Hepatocyte (in vitro differentiated cells): ENCODE data around the gene KSR2. TPM values are rescaled to one million over a fixed set of nuclear protein-coding genes. Genes with fewer than 3 reads are reported as not detected.

ENCODE experiments used
- DNase-seq: peaks from one replicate; pipeline ENCODE4 v3.0.0-alpha.2; 2016; ENCODE audit warnings: low spot score
- H2AFZ ChIP-seq: fragments of 200-600 bp; sonication (generic); 2 replicates; pipeline ENCODE4 v1.6.0; 2016; ENCODE audit warnings: antibody characterized with exemption, mild to moderate bottlenecking
- H3K27ac ChIP-seq: fragments of 200-600 bp; sonication (generic); 2 replicates; pipeline ENCODE4 v1.5.1; 2016; ENCODE audit warnings: mild to moderate bottlenecking
- H3K27me3 ChIP-seq: fragments of 200-600 bp; sonication (generic); 2 replicates; pipeline ENCODE4 v1.6.1; 2016
- H3K36me3 ChIP-seq: fragments of 200-600 bp; sonication (generic); replicated peaks from 2 replicates; pipeline ENCODE4 v1.5.1; 2016; ENCODE audit warnings: low read depth; ENCODE audit not compliant: insufficient read depth
- H3K4me1 ChIP-seq: fragments of 200-600 bp; sonication (generic); 2 replicates; pipeline ENCODE4 v1.5.1; 2016; ENCODE audit warnings: mild to moderate bottlenecking, moderate library complexity; ENCODE audit not compliant: insufficient read depth
- H3K4me2 ChIP-seq: fragments of 200-600 bp; sonication (generic); 2 replicates; pipeline ENCODE4 v1.6.0; 2016
- H3K4me3 ChIP-seq: fragments of 200-600 bp; sonication (generic); 2 replicates; pipeline ENCODE4 v1.5.1; 2016; ENCODE audit warnings: mild to moderate bottlenecking
- H3K79me2 ChIP-seq: fragments of 200-600 bp; sonication (generic); 2 replicates; pipeline ENCODE4 v1.6.0; 2017; ENCODE audit warnings: mild to moderate bottlenecking
- H3K9me2 ChIP-seq: fragments of 200-600 bp; sonication (generic); replicated peaks from 2 replicates; pipeline ENCODE4 v1.6.0; 2017; ENCODE audit warnings: mild to moderate bottlenecking; ENCODE audit not compliant: insufficient read depth
- H3K9me3 ChIP-seq: fragments of 200-600 bp; sonication (generic); 2 replicates; pipeline ENCODE4 v1.5.1; 2016; ENCODE audit warnings: low read depth, mild to moderate bottlenecking
- H4K20me1 ChIP-seq: fragments of 200-600 bp; sonication (generic); 2 replicates; pipeline ENCODE4 v1.6.0; 2016; ENCODE audit warnings: mild to moderate bottlenecking; ENCODE audit not compliant: insufficient read depth, poor library complexity, severe bottlenecking
- EZH2 ChIP-seq: fragments of 200-600 bp; sonication (generic); IDR thresholded peaks from 2 replicates; pipeline ENCODE4 v1.6.1; 2016; ENCODE audit warnings: antibody characterized with exemption, mild to moderate bottlenecking, borderline replicate concordance
- EZH2phosphoT487 ChIP-seq: fragments of 200-600 bp; sonication (generic); IDR thresholded peaks from one replicate; pipeline ENCODE4 v1.6.1; 2018; ENCODE audit warnings: antibody characterized with exemption, mild to moderate bottlenecking, low read depth, moderate library complexity; ENCODE audit not compliant: unreplicated experiment, severe bottlenecking
- WGBS: methylation state at CpG from one replicate; pipeline ENCODE4 v1.1.6; 2016; ENCODE audit warnings: low lambda C conversion rate; ENCODE audit errors: missing lambda C conversion rate; 5-methylcytosine and 5-hydroxymethylcytosine counted together
- polyA plus RNA-seq: library from polyadenylated mRNA; unstranded; fragments of >200 nt; fragmentation: Nextera tagmentation; extraction: Ambion mirVana; gene quantifications from 2 replicates; pipeline ENCODE4 v1.2.1, GENCODE V29; 2016
- total RNA-seq: library from RNA; depleted of rRNA; stranded (reverse); fragments of >200 nt; gene quantifications from 2 replicates; pipeline ENCODE4 v1.2.3, GENCODE V29; 2014
- TF ChIP-seq, protein P1 (sequence below): fragments of 200-600 bp; sonication (generic); IDR thresholded peaks from 2 replicates; pipeline ENCODE4 v1.5.1; 2016; ENCODE audit warnings: antibody characterized with exemption, mild to moderate bottlenecking; ENCODE audit not compliant: poor library complexity

KSR2 gene
- total and polyA plus RNA-seq, 2 experiments from 2014 or later = 0.37 to 0.46 TPM

DNA sequence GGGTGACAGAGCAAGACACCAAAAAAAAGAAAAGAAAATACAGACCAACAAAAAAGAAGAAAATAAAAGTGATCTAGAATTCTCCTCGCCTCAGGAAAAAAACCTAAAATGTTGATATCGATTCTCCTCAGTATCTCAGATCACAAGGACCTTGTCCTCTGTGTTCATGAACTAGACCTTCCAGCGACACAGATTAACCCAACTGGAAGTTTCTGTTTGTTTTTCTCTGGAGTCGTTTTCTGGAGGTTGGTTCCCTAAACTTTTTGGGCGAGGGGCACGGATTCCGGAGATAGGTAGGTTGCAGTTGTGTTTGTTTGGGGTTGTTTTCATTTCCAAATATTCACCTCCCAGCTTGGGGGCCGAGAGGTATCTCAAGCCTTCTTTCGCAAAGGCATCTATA is 47.2 kb upstream of the KSR2 start:
- Histone ChIP-seq H3K9me3 (no peaks in the 10 kb centered on the region), H3K36me3 (no peaks in the 10 kb centered on the region), H2AFZ (peak overlapping the region; percentile 45), H3K4me2 (peak overlapping the region; percentile 68), H3K79me2 (peaks cover 17% of the 10 kb centered on the region), H3K4me1 (peaks cover 5% of the 10 kb centered on the region), H3K27ac (no peak overlapping the region), H3K9me2 (no peaks in the 10 kb centered on the region), H3K4me3 (no peak overlapping the region), H4K20me1 (no peaks in the 10 kb centered on the region), H3K27me3 (no peaks in the 10 kb centered on the region)
- DNase-seq = no peak
- TF ChIP-seq EZH2phosphoT487 (no peak), EZH2 (no peak)
- TF ChIP-seq, protein P1, sequence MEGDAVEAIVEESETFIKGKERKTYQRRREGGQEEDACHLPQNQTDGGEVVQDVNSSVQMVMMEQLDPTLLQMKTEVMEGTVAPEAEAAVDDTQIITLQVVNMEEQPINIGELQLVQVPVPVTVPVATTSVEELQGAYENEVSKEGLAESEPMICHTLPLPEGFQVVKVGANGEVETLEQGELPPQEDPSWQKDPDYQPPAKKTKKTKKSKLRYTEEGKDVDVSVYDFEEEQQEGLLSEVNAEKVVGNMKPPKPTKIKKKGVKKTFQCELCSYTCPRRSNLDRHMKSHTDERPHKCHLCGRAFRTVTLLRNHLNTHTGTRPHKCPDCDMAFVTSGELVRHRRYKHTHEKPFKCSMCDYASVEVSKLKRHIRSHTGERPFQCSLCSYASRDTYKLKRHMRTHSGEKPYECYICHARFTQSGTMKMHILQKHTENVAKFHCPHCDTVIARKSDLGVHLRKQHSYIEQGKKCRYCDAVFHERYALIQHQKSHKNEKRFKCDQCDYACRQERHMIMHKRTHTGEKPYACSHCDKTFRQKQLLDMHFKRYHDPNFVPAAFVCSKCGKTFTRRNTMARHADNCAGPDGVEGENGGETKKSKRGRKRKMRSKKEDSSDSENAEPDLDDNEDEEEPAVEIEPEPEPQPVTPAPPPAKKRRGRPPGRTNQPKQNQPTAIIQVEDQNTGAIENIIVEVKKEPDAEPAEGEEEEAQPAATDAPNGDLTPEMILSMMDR = no peak
- WGBS = 54% methylated on average over 9 of the region's 9 CpGs

DNA sequence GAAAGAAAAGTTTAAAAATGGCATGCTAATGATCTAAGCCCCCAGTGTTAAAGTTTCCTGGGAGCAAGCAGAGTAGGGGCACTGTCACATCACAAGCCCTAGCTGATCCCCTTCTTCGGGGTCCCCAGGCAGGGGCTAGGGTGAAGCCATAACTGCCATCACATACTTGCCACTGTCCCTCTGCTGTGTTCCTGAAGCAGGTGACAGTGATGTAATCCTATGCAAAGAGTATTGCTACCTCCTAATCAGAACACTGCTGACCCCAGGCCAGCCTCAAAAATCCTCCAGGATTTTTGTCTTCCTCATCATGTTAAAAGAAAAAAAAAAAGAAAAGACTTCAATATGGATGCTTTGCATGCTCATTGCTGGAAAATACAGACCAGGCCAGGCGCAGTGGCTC is 46.5 kb upstream of the KSR2 start:
- Histone ChIP-seq H2AFZ (no peak overlapping the region), H3K4me2 (no peak overlapping the region), H3K36me3 (no peaks in the 10 kb centered on the region), H3K79me2 (peaks cover 17% of the 10 kb centered on the region), H3K27ac (no peak overlapping the region), H4K20me1 (no peaks in the 10 kb centered on the region), H3K4me3 (no peak overlapping the region), H3K4me1 (peaks cover 5% of the 10 kb centered on the region), H3K9me2 (no peaks in the 10 kb centered on the region), H3K27me3 (no peaks in the 10 kb centered on the region), H3K9me3 (no peaks in the 10 kb centered on the region)
- DNase-seq = no peak
- TF ChIP-seq, protein P1 = no peak
- TF ChIP-seq EZH2 (no peak), EZH2phosphoT487 (no peak)
- 97% methylated on average over 2 of the region's 2 CpGs for WGBS

GRCh38 chr12:118013283-118013682 is 44.5 kb upstream of the KSR2 start:
- Histone ChIP-seq H3K9me2 (no peaks in the 10 kb centered on the region), H3K9me3 (no peaks in the 10 kb centered on the region), H4K20me1 (no peaks in the 10 kb centered on the region), H3K4me1 (peaks cover 5% of the 10 kb centered on the region), H3K27me3 (no peaks in the 10 kb centered on the region), H3K27ac (no peak overlapping the region), H3K79me2 (peaks cover 15% of the 10 kb centered on the region), H3K36me3 (no peaks in the 10 kb centered on the region), H3K4me3 (no peak overlapping the region), H2AFZ (no peak overlapping the region), H3K4me2 (no peak overlapping the region)
- TF ChIP-seq EZH2 = no peak
- TF ChIP-seq, protein P1 = no peak
- no peak for TF ChIP-seq EZH2phosphoT487
- 79% methylated on average over 3 of the region's 3 CpGs for WGBS
- no peak for DNase-seq

GRCh38 chr12:118011961-118012360 is 43.2 kb upstream of the KSR2 start:
- Histone ChIP-seq H3K4me2 (no peak overlapping the region), H3K27ac (no peak overlapping the region), H3K4me1 (no peaks in the 10 kb centered on the region), H4K20me1 (no peaks in the 10 kb centered on the region), H3K9me3 (no peaks in the 10 kb centered on the region), H3K9me2 (no peaks in the 10 kb centered on the region), H3K79me2 (peaks cover 3% of the 10 kb centered on the region), H2AFZ (no peak overlapping the region), H3K36me3 (no peaks in the 10 kb centered on the region), H3K27me3 (no peaks in the 10 kb centered on the region), H3K4me3 (no peak overlapping the region)
- TF ChIP-seq EZH2phosphoT487 (no peak), EZH2 (no peak)
- TF ChIP-seq, protein P1 = no peak
- no peak for DNase-seq
- WGBS = 93% methylated on average over 3 of the region's 3 CpGs
